OCI-LY1 (cell line): ENCODE measurements around the gene COG4.

Source experiments
- H2AFZ ChIP-seq: fragments of 200-600 bp; sonication (generic), shearing (Covaris generic); 2 replicates; pipeline ENCODE4 v1.6.0; 2014; ENCODE audit warnings: antibody characterized with exemption, mild to moderate bottlenecking, low read length
- H3F3A ChIP-seq: fragments of 200-600 bp; sonication (generic), shearing (Covaris generic); 2 replicates; pipeline ENCODE4 v1.6.0; 2014; ENCODE audit warnings: mild to moderate bottlenecking, antibody characterized with exemption, low read length, moderate library complexity; ENCODE audit not compliant: insufficient read depth
- H3K27ac ChIP-seq: fragments of 200-600 bp; sonication (generic); 2 replicates; pipeline ENCODE4 v1.5.1; 2014; ENCODE audit warnings: low read length, mixed run types, mild to moderate bottlenecking, low read depth; ENCODE audit not compliant: poor library complexity, severe bottlenecking
- H3K27me3 ChIP-seq: fragments of 200-600 bp; sonication (generic); 2 replicates; pipeline ENCODE4 v1.6.0; 2014; ENCODE audit warnings: antibody characterized with exemption, mild to moderate bottlenecking, low read length, moderate library complexity; ENCODE audit not compliant: insufficient read depth
- H3K36me3 ChIP-seq: fragments of 200-600 bp; sonication (generic); 2 replicates; pipeline ENCODE4 v1.6.1; 2014; ENCODE audit warnings: mild to moderate bottlenecking, antibody characterized with exemption, low read length, moderate library complexity, mixed read lengths; ENCODE audit not compliant: insufficient read depth
- H3K4me1 ChIP-seq: fragments of 200-600 bp; sonication (generic); 2 replicates; pipeline ENCODE4 v1.5.1; 2014; ENCODE audit warnings: mild to moderate bottlenecking, low read length, moderate library complexity; ENCODE audit not compliant: insufficient read depth, severe bottlenecking
- H3K4me2 ChIP-seq: fragments of 200-600 bp; sonication (generic), shearing (Covaris generic); 2 replicates; pipeline ENCODE4 v1.6.1; 2014; ENCODE audit warnings: low read length
- H3K4me3 ChIP-seq: fragments of 200-600 bp; sonication (generic); 2 replicates; pipeline ENCODE4 v1.5.1; 2014; ENCODE audit warnings: low read length, low read depth, mild to moderate bottlenecking, mixed read lengths; ENCODE audit not compliant: poor library complexity, severe bottlenecking
- H3K79me2 ChIP-seq: fragments of 200-600 bp; shearing (Covaris generic); 2 replicates; pipeline ENCODE4 v1.6.1; 2016; ENCODE audit warnings: mixed run types, low read length, mixed read lengths; ENCODE audit not compliant: insufficient read depth
- H3K9ac ChIP-seq: fragments of 200-600 bp; sonication (generic), shearing (Covaris generic); 2 replicates; pipeline ENCODE4 v1.6.1; 2014; ENCODE audit warnings: mild to moderate bottlenecking, low read length, mixed read lengths
- H3K9me2 ChIP-seq: fragments of 200-600 bp; sonication (generic), shearing (Covaris generic); 2 replicates; pipeline ENCODE4 v1.6.1; 2014; ENCODE audit warnings: low read depth, mild to moderate bottlenecking, low read length, mixed read lengths
- H3K9me3 ChIP-seq: fragments of 200-600 bp; shearing (Covaris generic); 2 replicates; pipeline ENCODE4 v1.6.1; 2014; ENCODE audit warnings: low read length, mixed read lengths
- H4K20me1 ChIP-seq: fragments of 200-600 bp; sonication (generic), shearing (Covaris generic); 2 replicates; pipeline ENCODE4 v1.6.0; 2016; ENCODE audit warnings: mild to moderate bottlenecking, low read length; ENCODE audit not compliant: insufficient read depth
- EZH2 ChIP-seq: fragments of 200-600 bp; sonication (generic), shearing (Covaris generic); IDR thresholded peaks from 2 replicates; pipeline ENCODE4 v1.8.0; 2017; ENCODE audit warnings: borderline replicate concordance, mixed run types, mild to moderate bottlenecking, antibody characterized with exemption, low read length, moderate library complexity, mixed read lengths
- TF ChIP-seq, protein P1 (sequence below): fragments of 200-600 bp; sonication (generic), shearing (Covaris generic); IDR thresholded peaks from 2 replicates; pipeline ENCODE4 v1.5.1; 2017; ENCODE audit warnings: mild to moderate bottlenecking, antibody characterized with exemption, low read length, moderate library complexity, mixed read lengths

Gene COG4

GRCh38 chr16:70494777-70495176 is 28.6 kb downstream of the COG4 start:
- Histone ChIP-seq H3K27me3 (no peaks in the 10 kb centered on the region), H3K9me3 (no peaks in the 10 kb centered on the region), H3K36me3 (peaks cover 52% of the 10 kb centered on the region), H3K9ac (no peak overlapping the region), H3K27ac (peak overlapping the region; percentile 89), H3K4me3 (no peak overlapping the region), H4K20me1 (no peaks in the 10 kb centered on the region), H2AFZ (no peak overlapping the region), H3K79me2 (no peaks in the 10 kb centered on the region), H3F3A (peaks cover 4% of the 10 kb centered on the region; the same call in 1 of the 2 replicates), H3K4me2 (peak overlapping the region; percentile 39), H3K4me1 (peaks cover 34% of the 10 kb centered on the region), H3K9me2 (no peaks in the 10 kb centered on the region)
- no peak for TF ChIP-seq EZH2
- TF ChIP-seq, protein P1, sequence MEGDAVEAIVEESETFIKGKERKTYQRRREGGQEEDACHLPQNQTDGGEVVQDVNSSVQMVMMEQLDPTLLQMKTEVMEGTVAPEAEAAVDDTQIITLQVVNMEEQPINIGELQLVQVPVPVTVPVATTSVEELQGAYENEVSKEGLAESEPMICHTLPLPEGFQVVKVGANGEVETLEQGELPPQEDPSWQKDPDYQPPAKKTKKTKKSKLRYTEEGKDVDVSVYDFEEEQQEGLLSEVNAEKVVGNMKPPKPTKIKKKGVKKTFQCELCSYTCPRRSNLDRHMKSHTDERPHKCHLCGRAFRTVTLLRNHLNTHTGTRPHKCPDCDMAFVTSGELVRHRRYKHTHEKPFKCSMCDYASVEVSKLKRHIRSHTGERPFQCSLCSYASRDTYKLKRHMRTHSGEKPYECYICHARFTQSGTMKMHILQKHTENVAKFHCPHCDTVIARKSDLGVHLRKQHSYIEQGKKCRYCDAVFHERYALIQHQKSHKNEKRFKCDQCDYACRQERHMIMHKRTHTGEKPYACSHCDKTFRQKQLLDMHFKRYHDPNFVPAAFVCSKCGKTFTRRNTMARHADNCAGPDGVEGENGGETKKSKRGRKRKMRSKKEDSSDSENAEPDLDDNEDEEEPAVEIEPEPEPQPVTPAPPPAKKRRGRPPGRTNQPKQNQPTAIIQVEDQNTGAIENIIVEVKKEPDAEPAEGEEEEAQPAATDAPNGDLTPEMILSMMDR: no peak

- Histone ChIP-seq H3K27me3 (no peaks in the 10 kb centered on the region), H4K20me1 (no peaks in the 10 kb centered on the region), H3K79me2 (no peaks in the 10 kb centered on the region), H3K4me1 (peaks cover 34% of the 10 kb centered on the region), H3K36me3 (peaks cover 56% of the 10 kb centered on the region), H3K9ac (peak overlapping the region; percentile 20), H3K4me2 (peak overlapping the region; percentile 39), H3K27ac (peak overlapping the region; percentile 89), H3K9me2 (no peaks in the 10 kb centered on the region), H3F3A (peaks cover 4% of the 10 kb centered on the region; the same call in 1 of the 2 replicates), H3K4me3 (no peak overlapping the region), H3K9me3 (no peaks in the 10 kb centered on the region), H2AFZ (no peak overlapping the region)
- TF ChIP-seq, protein P1: no peak
- TF ChIP-seq EZH2: no peak
Observed at GRCh38 chr16:70494202-70494770, 29.1 kb downstream of the COG4 start.

DNA sequence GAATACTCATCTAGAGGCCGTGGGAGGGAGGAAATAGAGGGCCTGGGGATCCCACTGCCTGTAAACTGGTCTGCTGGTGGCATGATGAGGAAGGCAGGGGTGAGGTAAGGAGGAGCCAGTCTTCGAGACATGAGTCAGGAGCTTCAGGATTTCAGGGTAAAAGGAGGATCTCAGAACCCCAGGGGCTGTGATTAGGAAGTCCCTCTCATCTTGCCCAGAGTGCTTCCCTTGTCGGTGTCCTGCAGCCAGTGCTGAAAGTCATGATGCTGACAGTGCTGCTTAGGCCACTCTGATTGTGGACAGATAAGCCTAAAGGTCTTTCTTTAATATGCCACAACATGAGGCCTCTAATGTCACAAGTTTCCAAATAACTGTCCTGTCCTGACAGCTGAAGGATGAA is 29.6 kb downstream of the COG4 start:
- Histone ChIP-seq H3K9ac (peak overlapping the region; percentile 20), H3K4me3 (no peak overlapping the region), H3K9me3 (no peaks in the 10 kb centered on the region), H3K4me2 (peak overlapping the region; percentile 9), H3K27me3 (no peaks in the 10 kb centered on the region), H3K27ac (peak overlapping the region; percentile 89), H3K79me2 (no peaks in the 10 kb centered on the region), H3K36me3 (peaks cover 55% of the 10 kb centered on the region), H3F3A (peaks cover 4% of the 10 kb centered on the region; the same call in 1 of the 2 replicates), H3K9me2 (no peaks in the 10 kb centered on the region), H4K20me1 (no peaks in the 10 kb centered on the region), H2AFZ (no peak overlapping the region), H3K4me1 (peaks cover 34% of the 10 kb centered on the region)
- no peak for TF ChIP-seq EZH2
- TF ChIP-seq, protein P1: no peak
